Posterior cingulate gyrus (tissue), 11 donors: ENCODE results near the gene PCDHB2.
"Not testable (repeated sequence)": the region's sequence is repeated elsewhere in the genome, so short reads cannot be mapped to it uniquely, and the experiment has no call there.

Experiments used
- DNase-seq, 10 donors: peaks; one replicate each; pipeline versions ENCODE4 v3.0.0 to v3.0.0-alpha.2; 2020 to 2021; ENCODE audit warnings: mixed read lengths in 3 of 10
- intact Hi-C: fragments of 100-400 bp; cut with DNase I; formaldehyde crosslinking; loops from one replicate; pipeline ENCODE4 v1.15.1; 2023

Gene PCDHB2

GRCh38 chr5:141094481-141095262 lies at the start of gene PCDHB2:
TSS of gene PCDHB2 (plus strand) at chr5:141094615. CDS start at chr5:141094791, 176 bp downstream.
- DNase-seq, result peak in 6 of 10 donors; percentile 25 to 86 (median 61)
- intact Hi-C loops, result no loop called here

- intact Hi-C loops, result no loop called here
- no peak for DNase-seq
Observed at GRCh38 chr5:141050622-141051520, 43.5 kb upstream of the PCDHB2 start, which contains the start of gene PCDHB1. TSS of gene PCDHB1 (plus strand) at chr5:141051374. CDS start at chr5:141051471, 97 bp downstream.

- intact Hi-C loops, result no loop called here
- no peak for DNase-seq
Observed at GRCh38 chr5:141051521-141051866, 42.9 kb upstream of the PCDHB2 start.

- DNase-seq, result no peak
- intact Hi-C loops, result no loop called here
Observed at GRCh38 chr5:141077826-141078225, 16.6 kb upstream of the PCDHB2 start.

DNA sequence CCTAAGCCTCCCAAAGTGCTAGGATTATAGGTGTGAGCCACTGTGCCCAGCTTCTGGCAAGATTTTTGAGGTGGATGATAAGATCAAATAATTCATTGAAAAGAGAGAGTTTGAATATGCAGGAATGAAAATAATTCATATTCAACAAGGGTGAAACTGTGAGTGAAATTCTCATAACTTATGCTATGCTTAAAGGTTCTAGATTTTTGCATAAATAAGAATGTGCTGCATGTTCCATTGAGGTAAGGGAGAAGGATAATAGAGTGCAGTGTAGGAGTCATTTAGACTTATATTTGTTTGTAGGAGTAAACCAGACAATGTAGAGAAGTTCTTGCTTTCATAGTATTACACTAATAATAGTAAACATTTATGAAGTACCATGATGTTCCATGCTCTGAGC lies 12.2 kb upstream of the PCDHB2 start:
- intact Hi-C loops, result loop anchor here (5.0 kb wide), 1 partner anchor 480 kb away; no protein-coding TSS in a partner anchor
- DNase-seq, result no peak

DNA sequence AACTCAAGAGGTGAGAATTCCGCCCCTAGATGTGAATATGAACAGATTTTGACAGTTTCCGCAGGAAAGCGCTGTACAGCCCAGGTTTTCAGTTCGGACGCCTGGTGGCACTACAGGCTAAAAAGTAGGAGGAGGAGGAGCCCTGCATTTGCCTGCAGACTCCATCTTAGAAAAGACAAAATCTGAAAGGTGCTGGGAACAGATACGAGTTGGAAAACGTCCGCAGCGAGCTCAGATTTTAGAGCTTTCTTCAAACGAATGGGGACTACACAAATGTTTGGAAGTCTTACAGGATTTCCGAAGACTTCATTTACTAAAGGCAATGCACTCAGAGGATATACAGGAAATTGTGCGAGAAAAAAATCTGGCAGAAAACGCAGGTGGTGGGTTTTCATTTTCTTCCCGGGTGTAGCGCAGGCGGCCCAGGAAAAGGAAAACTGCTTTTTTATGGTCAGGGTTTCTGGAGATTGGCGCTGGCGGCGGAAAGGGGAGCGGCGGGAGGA lies 9.9 kb upstream of the PCDHB2 start:
- peak in 7 of 10 donors; percentile 38 to 91 (median 55) for DNase-seq

GRCh38 chr5:141095263-141095641 lies 837 bp downstream of the PCDHB2 start:
- peak in 1 of 10 donors; percentile 22 for DNase-seq
- intact Hi-C loops, result no loop called here

More for the DNA sequence above, 9.9 kb upstream of the PCDHB2 start:
- intact Hi-C loops, result loop anchor here (5.0 kb wide), 1 partner anchor 478 kb away; no protein-coding TSS in a partner anchor

GRCh38 chr5:141096181-141096580 lies 1.8 kb downstream of the PCDHB2 start:
- peak in 1 of 10 donors; percentile 67 for DNase-seq
- intact Hi-C loops, result not testable (repeated sequence)

GRCh38 chr5:141096586-141096985 lies 2.2 kb downstream of the PCDHB2 start:
- intact Hi-C loops, result not testable (repeated sequence)
- DNase-seq, result peak in 2 of 10 donors; percentile 58 to 77

DNA sequence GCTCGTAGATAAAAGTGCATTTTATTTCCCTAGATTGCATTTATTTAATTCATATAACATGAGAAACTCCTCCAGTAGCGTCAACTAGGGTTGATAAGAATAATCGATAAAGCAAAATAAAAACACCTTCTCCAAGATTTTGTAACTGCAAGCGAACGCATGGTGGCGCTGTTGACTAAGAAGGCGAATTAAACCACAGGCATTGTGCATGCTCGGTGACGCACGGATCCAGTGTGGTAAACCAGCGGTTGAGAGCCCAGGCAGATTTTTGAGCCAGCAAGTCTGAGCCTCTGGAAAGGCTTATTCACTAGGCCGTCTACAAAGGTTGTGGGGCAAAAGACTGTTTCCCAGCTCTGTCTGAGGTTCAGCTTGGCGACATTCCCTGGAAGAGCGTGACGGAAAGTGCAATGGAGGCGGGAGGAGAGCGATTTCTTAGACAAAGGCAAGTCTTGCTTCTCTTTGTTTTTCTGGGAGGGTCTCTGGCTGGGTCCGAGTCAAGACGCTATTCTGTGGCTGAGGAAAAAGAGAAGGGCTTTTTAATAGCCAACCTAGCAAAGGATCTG lies 5.9 kb downstream of the PCDHB2 start, which contains the start of gene PCDHB3:
PCDHB3 (plus strand) TSS at position 231 of the 563 bp plus-strand sequence; CDS start at position 408, 177 bp downstream.
- peak in 6 of 10 donors; percentile 16 to 84 (median 54) for DNase-seq
- intact Hi-C loops, result no loop called here

DNA sequence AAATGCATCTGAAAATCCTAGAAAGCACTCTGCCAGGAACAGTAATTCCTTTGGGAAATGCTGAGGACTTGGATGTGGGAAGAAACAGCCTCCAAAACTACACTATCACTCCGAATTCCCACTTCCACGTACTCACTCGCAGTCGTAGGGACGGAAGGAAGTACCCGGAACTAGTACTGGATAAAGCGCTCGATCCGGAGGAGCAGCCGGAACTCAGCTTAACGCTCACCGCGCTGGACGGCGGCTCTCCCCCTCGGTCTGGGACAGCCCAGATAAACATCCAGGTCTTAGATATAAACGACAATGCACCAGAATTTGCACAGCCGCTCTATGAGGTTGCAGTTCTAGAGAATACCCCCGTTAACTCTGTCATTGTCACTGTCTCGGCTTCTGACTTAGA lies 6.6 kb downstream of the PCDHB2 start:
- intact Hi-C loops, result no loop called here
- no peak for DNase-seq

GRCh38 chr5:141102070-141102469 lies 7.7 kb downstream of the PCDHB2 start:
- intact Hi-C loops, result not testable (repeated sequence)
- peak in 1 of 10 donors; percentile 64 for DNase-seq

GRCh38 chr5:141102471-141102870 lies 8.1 kb downstream of the PCDHB2 start:
- peak in 1 of 10 donors; percentile 67 for DNase-seq
- intact Hi-C loops, result not testable (repeated sequence)

DNA sequence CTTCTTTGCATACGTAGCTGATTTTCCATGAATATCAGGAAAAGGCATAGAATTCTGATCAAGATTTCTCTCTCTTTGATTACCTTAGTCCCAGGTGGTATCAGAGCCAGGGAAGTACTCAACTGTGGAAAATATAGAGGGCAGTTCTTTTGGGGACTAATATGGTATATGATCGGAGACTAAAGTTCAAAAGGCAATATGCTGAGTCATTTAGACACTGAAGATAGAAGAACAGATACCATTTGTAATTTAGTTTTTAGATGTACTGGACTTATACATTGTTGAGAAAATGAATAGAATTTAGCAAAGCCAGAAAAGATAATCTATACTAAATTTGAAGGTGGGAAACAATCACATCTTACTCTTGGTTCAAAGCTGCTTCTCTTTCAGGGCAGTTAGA lies 10.9 kb downstream of the PCDHB2 start:
- no peak for DNase-seq
- intact Hi-C loops, result no loop called here

GRCh38 chr5:141119250-141119649 lies 24.8 kb downstream of the PCDHB2 start:
- intact Hi-C loops, result no loop called here
- DNase-seq, result no peak

DNA sequence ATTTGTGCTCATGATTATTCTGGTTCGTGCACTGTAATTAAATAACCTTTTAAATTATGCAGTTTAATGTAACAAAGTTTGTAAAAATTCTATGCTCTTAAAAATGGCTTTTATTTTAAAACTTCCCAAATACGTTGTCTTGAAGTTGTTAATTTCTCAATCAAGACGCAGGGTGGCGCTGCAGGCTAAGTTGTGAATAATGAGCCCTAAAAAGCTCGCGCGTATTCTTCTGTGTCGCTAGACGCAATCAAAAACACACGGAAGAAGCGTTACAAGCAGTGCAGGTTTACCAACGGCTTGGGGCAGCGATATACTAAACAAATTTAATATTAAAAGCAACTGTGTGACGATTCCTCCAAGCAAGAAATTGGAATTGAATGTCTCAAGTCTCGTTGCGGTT lies 27.1 kb downstream of the PCDHB2 start, which contains the start of gene PCDHB4:
PCDHB4 (plus strand) TSS at position 256 of the 400 bp plus-strand sequence. CDS start 181 bp downstream, outside the sequence.
- DNase-seq, result peak in 4 of 10 donors; percentile 17 to 36 (median 31)
- intact Hi-C loops, result no loop called here

GRCh38 chr5:141121985-141122384 lies 27.6 kb downstream of the PCDHB2 start:
- DNase-seq, result peak in 1 of 10 donors; percentile 66
- intact Hi-C loops, result no loop called here

GRCh38 chr5:141123396-141124135 lies 29.2 kb downstream of the PCDHB2 start:
- intact Hi-C loops, result not testable (repeated sequence)
- DNase-seq, result peak in 2 of 10 donors; percentile 61 to 71

DNA sequence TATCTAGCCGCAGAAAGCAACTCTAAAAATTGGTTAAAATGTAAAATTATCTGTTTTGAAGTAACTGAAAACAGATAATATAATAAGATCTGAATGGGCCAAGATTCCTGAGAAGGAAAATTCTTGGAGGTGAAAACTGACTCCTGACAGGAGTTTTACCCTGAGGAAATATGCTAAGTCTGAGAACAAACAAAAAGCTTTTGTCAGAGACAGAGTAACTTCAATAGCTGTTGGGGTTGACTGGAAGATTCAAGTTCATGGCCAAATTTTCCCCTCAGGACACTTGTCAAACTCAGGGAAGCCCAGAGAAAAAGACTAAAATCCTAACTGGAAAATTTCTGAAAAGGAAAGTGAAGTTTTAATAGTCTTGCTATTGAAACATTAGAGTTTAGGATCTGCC lies 32.9 kb downstream of the PCDHB2 start:
- no peak for DNase-seq
- intact Hi-C loops, result no loop called here
